ENCODE data around the gene NR1I2. TPM values are rescaled to one million over a fixed set of nuclear protein-coding genes. Genes with fewer than 3 reads are reported as not detected.

The NR1I2 gene
- total RNA-seq, 1 experiment from 2014 or later = 0.07 TPM

GRCh38 chr3:119767936-119768601 is 13.8 kb upstream of the NR1I2 start (continued):
- TF ChIP-seq, protein P1, sequence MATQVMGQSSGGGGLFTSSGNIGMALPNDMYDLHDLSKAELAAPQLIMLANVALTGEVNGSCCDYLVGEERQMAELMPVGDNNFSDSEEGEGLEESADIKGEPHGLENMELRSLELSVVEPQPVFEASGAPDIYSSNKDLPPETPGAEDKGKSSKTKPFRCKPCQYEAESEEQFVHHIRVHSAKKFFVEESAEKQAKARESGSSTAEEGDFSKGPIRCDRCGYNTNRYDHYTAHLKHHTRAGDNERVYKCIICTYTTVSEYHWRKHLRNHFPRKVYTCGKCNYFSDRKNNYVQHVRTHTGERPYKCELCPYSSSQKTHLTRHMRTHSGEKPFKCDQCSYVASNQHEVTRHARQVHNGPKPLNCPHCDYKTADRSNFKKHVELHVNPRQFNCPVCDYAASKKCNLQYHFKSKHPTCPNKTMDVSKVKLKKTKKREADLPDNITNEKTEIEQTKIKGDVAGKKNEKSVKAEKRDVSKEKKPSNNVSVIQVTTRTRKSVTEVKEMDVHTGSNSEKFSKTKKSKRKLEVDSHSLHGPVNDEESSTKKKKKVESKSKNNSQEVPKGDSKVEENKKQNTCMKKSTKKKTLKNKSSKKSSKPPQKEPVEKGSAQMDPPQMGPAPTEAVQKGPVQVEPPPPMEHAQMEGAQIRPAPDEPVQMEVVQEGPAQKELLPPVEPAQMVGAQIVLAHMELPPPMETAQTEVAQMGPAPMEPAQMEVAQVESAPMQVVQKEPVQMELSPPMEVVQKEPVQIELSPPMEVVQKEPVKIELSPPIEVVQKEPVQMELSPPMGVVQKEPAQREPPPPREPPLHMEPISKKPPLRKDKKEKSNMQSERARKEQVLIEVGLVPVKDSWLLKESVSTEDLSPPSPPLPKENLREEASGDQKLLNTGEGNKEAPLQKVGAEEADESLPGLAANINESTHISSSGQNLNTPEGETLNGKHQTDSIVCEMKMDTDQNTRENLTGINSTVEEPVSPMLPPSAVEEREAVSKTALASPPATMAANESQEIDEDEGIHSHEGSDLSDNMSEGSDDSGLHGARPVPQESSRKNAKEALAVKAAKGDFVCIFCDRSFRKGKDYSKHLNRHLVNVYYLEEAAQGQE (IDR thresholded peaks at IDR 0.05; ENCODE audit: low read depth) = no peak
- TF ChIP-seq EZH2phosphoT487 (IDR thresholded peaks at IDR 0.05; ENCODE audit: borderline replicate concordance) (no peak), SRF (IDR thresholded peaks at IDR 0.05; ENCODE audit: low read depth) (no peak), CBX3 (IDR thresholded peaks at IDR 0.05; ENCODE audit: low read depth) (no peak), FOSL1 (IDR thresholded peaks at IDR 0.05; ENCODE audit: low read depth) (no peak), JUND (IDR thresholded peaks at IDR 0.05) (no peak)
- TF ChIP-seq, protein P2, sequence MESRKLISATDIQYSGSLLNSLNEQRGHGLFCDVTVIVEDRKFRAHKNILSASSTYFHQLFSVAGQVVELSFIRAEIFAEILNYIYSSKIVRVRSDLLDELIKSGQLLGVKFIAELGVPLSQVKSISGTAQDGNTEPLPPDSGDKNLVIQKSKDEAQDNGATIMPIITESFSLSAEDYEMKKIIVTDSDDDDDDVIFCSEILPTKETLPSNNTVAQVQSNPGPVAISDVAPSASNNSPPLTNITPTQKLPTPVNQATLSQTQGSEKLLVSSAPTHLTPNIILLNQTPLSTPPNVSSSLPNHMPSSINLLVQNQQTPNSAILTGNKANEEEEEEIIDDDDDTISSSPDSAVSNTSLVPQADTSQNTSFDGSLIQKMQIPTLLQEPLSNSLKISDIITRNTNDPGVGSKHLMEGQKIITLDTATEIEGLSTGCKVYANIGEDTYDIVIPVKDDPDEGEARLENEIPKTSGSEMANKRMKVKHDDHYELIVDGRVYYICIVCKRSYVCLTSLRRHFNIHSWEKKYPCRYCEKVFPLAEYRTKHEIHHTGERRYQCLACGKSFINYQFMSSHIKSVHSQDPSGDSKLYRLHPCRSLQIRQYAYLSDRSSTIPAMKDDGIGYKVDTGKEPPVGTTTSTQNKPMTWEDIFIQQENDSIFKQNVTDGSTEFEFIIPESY (IDR thresholded peaks at IDR 0.05; ENCODE audit: extremely low read depth, insufficient replicate concordance, low read length) = no peak

Measured in HCT116 (cell line).